ENCODE data around the gene DAP.

DAP gene

GRCh38 chr5:10710513-10711128 is 50.4 kb downstream of the DAP start:
- no peak for DNase-seq (ENCODE audit: low spot score)

- DNase-seq (ENCODE audit: low spot score), result no peak
Measured at GRCh38 chr5:10709933-10710332, 51.1 kb downstream of the DAP start.

- DNase-seq (ENCODE audit: low spot score), result no peak
Measured at GRCh38 chr5:10709409-10709808, 51.6 kb downstream of the DAP start.

- DNase-seq (ENCODE audit: low spot score), result no peak
Measured at GRCh38 chr5:10708189-10708944, 52.7 kb downstream of the DAP start.

- no peak for DNase-seq (ENCODE audit: low spot score)
Measured at GRCh38 chr5:10707198-10708142, 53.6 kb downstream of the DAP start.

GRCh38 chr5:10706326-10706725 is 54.7 kb downstream of the DAP start:
- DNase-seq (ENCODE audit: low spot score), result no peak

- no peak for DNase-seq (ENCODE audit: low spot score)
Measured at GRCh38 chr5:10705747-10706146, 55.3 kb downstream of the DAP start.

GRCh38 chr5:10704949-10705621 is 55.9 kb downstream of the DAP start:
- no peak for DNase-seq (ENCODE audit: low spot score)

- DNase-seq (ENCODE audit: low spot score), result no peak
Measured at GRCh38 chr5:10703676-10704075, 57.4 kb downstream of the DAP start.

- DNase-seq (ENCODE audit: low spot score), result no peak
Measured at GRCh38 chr5:10702911-10703491, 58.0 kb downstream of the DAP start.

GRCh38 chr5:10702040-10702629 is 58.9 kb downstream of the DAP start:
- no peak for DNase-seq (ENCODE audit: low spot score)

GRCh38 chr5:10701567-10702039 is 59.4 kb downstream of the DAP start:
- DNase-seq (ENCODE audit: low spot score), result peak; percentile 39

GRCh38 chr5:10700516-10700915 is 60.5 kb downstream of the DAP start:
- DNase-seq (ENCODE audit: low spot score), result no peak

- no peak for DNase-seq (ENCODE audit: low spot score)
Measured at GRCh38 chr5:10699987-10700386, 61.0 kb downstream of the DAP start.

GRCh38 chr5:10699281-10699874 is 61.7 kb downstream of the DAP start:
- DNase-seq (ENCODE audit: low spot score), result no peak

GRCh38 chr5:10695759-10696543 is 65.1 kb downstream of the DAP start:
- no peak for DNase-seq (ENCODE audit: low spot score)

GRCh38 chr5:10695055-10695649 is 65.9 kb downstream of the DAP start:
- DNase-seq (ENCODE audit: low spot score), result peak; percentile 79

GRCh38 chr5:10691826-10692785 is 68.9 kb downstream of the DAP start:
- DNase-seq (ENCODE audit: low spot score), result no peak
